ENCODE measurements around the gene MMP15. TPM values are rescaled to one million over a fixed set of nuclear protein-coding genes. Genes with fewer than 3 reads are reported as not detected.

Gene MMP15
- total RNA-seq, 4 donors from 2014 or later: 2.9 to 6.5 (median 4.5) TPM

- peaks cover 0 to 80% (median 3%) of the 10 kb centered on the region in 3 donors for H3K36me3 ChIP-seq
- no peaks in the 10 kb centered on the region for H3K27me3 ChIP-seq
- WGBS, 2 donors: 90% methylated on average over 4 of the region's 22 CpGs; no CpG with 5 or more reads in 1 of the 2 donors
- TF ChIP-seq POLR2A (IDR thresholded peaks at IDR 0.05): no peak
- TF ChIP-seq, protein P1, sequence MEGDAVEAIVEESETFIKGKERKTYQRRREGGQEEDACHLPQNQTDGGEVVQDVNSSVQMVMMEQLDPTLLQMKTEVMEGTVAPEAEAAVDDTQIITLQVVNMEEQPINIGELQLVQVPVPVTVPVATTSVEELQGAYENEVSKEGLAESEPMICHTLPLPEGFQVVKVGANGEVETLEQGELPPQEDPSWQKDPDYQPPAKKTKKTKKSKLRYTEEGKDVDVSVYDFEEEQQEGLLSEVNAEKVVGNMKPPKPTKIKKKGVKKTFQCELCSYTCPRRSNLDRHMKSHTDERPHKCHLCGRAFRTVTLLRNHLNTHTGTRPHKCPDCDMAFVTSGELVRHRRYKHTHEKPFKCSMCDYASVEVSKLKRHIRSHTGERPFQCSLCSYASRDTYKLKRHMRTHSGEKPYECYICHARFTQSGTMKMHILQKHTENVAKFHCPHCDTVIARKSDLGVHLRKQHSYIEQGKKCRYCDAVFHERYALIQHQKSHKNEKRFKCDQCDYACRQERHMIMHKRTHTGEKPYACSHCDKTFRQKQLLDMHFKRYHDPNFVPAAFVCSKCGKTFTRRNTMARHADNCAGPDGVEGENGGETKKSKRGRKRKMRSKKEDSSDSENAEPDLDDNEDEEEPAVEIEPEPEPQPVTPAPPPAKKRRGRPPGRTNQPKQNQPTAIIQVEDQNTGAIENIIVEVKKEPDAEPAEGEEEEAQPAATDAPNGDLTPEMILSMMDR (IDR thresholded peaks at IDR 0.05): no peak
- no peak overlapping the region for H3K27ac ChIP-seq
- no peak for DNase-seq
- intact Hi-C loops (cut with DNase I): no loop called here
- no peak overlapping the region for H3K4me3 ChIP-seq
- H3K9me3 ChIP-seq: no peaks in the 10 kb centered on the region
- H3K4me1 ChIP-seq: peaks cover 0 to 6% (median 0%) of the 10 kb centered on the region in 3 donors
These were observed 16.7 kb downstream of the MMP15 start for GRCh38 chr16:58042001-58042885.

GRCh38 chr16:58042886-58043515 lies 17.4 kb downstream of the MMP15 start:
- intact Hi-C loops (cut with DNase I): no loop called here
- no peak for DNase-seq
- Histone ChIP-seq H3K27me3 (no peaks in the 10 kb centered on the region), H3K36me3 (peaks cover 0 to 74% (median 0%) of the 10 kb centered on the region in 3 donors), H3K9me3 (no peaks in the 10 kb centered on the region), H3K27ac (no peak overlapping the region), H3K4me1 (peaks cover 0 to 8% (median 3%) of the 10 kb centered on the region in 3 donors), H3K4me3 (no peak overlapping the region)
- TF ChIP-seq, protein P1 (IDR thresholded peaks at IDR 0.05): no peak
- no peak for TF ChIP-seq POLR2A (IDR thresholded peaks at IDR 0.05)
- 88 to 89% methylated on average over 4 to 8 of the region's 16 CpGs for WGBS, 2 donors

- H3K27me3 ChIP-seq: no peaks in the 10 kb centered on the region
- TF ChIP-seq POLR2A (IDR thresholded peaks at IDR 0.05): no peak
- TF ChIP-seq, protein P1 (IDR thresholded peaks at IDR 0.05): no peak
- H3K27ac ChIP-seq: no peak overlapping the region
- intact Hi-C loops (cut with DNase I): no loop called here
- no peak overlapping the region for H3K4me3 ChIP-seq
- no peak for DNase-seq
- peaks cover 0 to 67% (median 0%) of the 10 kb centered on the region in 3 donors for H3K36me3 ChIP-seq
- 100% methylated on average over 1 of the region's 7 CpGs; no CpG with 5 or more reads in 1 of the 2 donors for WGBS, 2 donors
- H3K9me3 ChIP-seq: no peaks in the 10 kb centered on the region
- peaks cover 0 to 12% (median 3%) of the 10 kb centered on the region in 3 donors for H3K4me1 ChIP-seq
These were observed 18.1 kb downstream of the MMP15 start for GRCh38 chr16:58043571-58044155.

- intact Hi-C loops (cut with DNase I): no loop called here
- Histone ChIP-seq H3K36me3 (peaks cover 0 to 60% (median 0%) of the 10 kb centered on the region in 3 donors), H3K4me3 (no peak overlapping the region), H3K4me1 (peaks cover 0 to 16% (median 3%) of the 10 kb centered on the region in 3 donors), H3K27me3 (no peaks in the 10 kb centered on the region), H3K27ac (no peak overlapping the region), H3K9me3 (no peaks in the 10 kb centered on the region)
- WGBS, 2 donors: 88 to 93% methylated on average over 5 to 6 of the region's 9 CpGs
- DNase-seq: no peak
- TF ChIP-seq POLR2A (IDR thresholded peaks at IDR 0.05): no peak
- TF ChIP-seq, protein P1 (IDR thresholded peaks at IDR 0.05): no peak
These were observed 18.9 kb downstream of the MMP15 start for GRCh38 chr16:58044266-58045019.
